Neuronal stem cell (in vitro differentiated cells): ENCODE measurements around the gene PADI3.

Experiments used
- DNase-seq: peaks from one replicate; pipeline ENCODE4 v3.0.0-alpha.2; 2013; ENCODE audit warnings: low spot score
- H2AFZ ChIP-seq: one replicate; pipeline ENCODE4 v1.6.1; 2013; ENCODE audit warnings: mild to moderate bottlenecking, low read length, inconsistent platforms
- H2AK5ac ChIP-seq: 2 replicates; pipeline ENCODE4 v1.6.1; 2013; ENCODE audit warnings: low read depth, mild to moderate bottlenecking, inconsistent platforms, low read length, moderate library complexity, mixed read lengths
- H2BK120ac ChIP-seq: 2 replicates; pipeline ENCODE4 v1.6.1; 2013; ENCODE audit warnings: low read depth, mild to moderate bottlenecking, inconsistent platforms, low read length, moderate library complexity, mixed read lengths
- H2BK12ac ChIP-seq: one replicate; pipeline ENCODE4 v1.6.1; 2013; ENCODE audit warnings: low read length, inconsistent platforms
- H2BK15ac ChIP-seq: 2 replicates; pipeline ENCODE4 v1.6.1; 2013; ENCODE audit warnings: mild to moderate bottlenecking, low read length, inconsistent platforms, mixed read lengths
- H2BK5ac ChIP-seq: one replicate; pipeline ENCODE4 v1.6.1; 2013; ENCODE audit warnings: inconsistent platforms, mild to moderate bottlenecking, low read length, moderate library complexity
- H3K14ac ChIP-seq: one replicate; pipeline ENCODE4 v1.6.1; 2013; ENCODE audit warnings: low read length, inconsistent platforms
- H3K18ac ChIP-seq: 2 replicates; pipeline ENCODE4 v1.6.1; 2013; ENCODE audit warnings: low read length, inconsistent platforms
- H3K23ac ChIP-seq: 2 replicates; pipeline ENCODE4 v1.6.1; 2013; ENCODE audit warnings: low read depth, mild to moderate bottlenecking, mixed read lengths, low read length, inconsistent platforms; ENCODE audit not compliant: poor library complexity
- H3K27ac ChIP-seq: replicated peaks from 3 replicates; pipeline ENCODE4 v1.5.1; 2013; ENCODE audit warnings: low read length, inconsistent platforms
- H3K27me3 ChIP-seq, 3 experiments: 2 replicates each; pipeline ENCODE4 v1.6.1; 2013; ENCODE audit warnings: low read length in 3 of 3, mild to moderate bottlenecking in 2 of 3, inconsistent platforms in 1 of 3, low read depth in 1 of 3, mixed read lengths in 1 of 3, moderate library complexity in 1 of 3; ENCODE audit not compliant: control insufficient read depth in 3 of 3, insufficient read depth in 3 of 3
- H3K36me3 ChIP-seq, 2 donors: replicated peaks in 1 of 2; 2 replicates each; pipeline ENCODE4 v1.6.1; 2013; ENCODE audit warnings: low read length in 2 of 2; ENCODE audit not compliant: control insufficient read depth in 2 of 2, insufficient read depth in 2 of 2
- H3K4ac ChIP-seq: 2 replicates; pipeline ENCODE4 v1.6.1; 2013; ENCODE audit warnings: inconsistent platforms, mild to moderate bottlenecking, low read length, moderate library complexity
- H3K4me1 ChIP-seq, 2 donors: 1 replicate in 1 of 2; 2 replicates in 1 of 2; pipeline ENCODE4 v1.6.1; 2013; ENCODE audit warnings: low read length in 2 of 2, low read depth in 1 of 2; ENCODE audit not compliant: control insufficient read depth in 2 of 2, insufficient read depth in 1 of 2
- H3K4me2 ChIP-seq: one replicate; pipeline ENCODE4 v1.6.1; 2013; ENCODE audit warnings: mild to moderate bottlenecking, low read length, inconsistent platforms; ENCODE audit not compliant: insufficient read depth, poor library complexity, severe bottlenecking
- H3K4me3 ChIP-seq, 2 donors: 2 replicates each; pipeline ENCODE4 v1.5.1; 2013; ENCODE audit warnings: low read length in 2 of 2, mild to moderate bottlenecking in 2 of 2, inconsistent platforms in 1 of 2, moderate library complexity in 1 of 2
- H3K79me1 ChIP-seq: one replicate; pipeline ENCODE4 v1.6.1; 2013; ENCODE audit warnings: low read depth, mild to moderate bottlenecking, inconsistent platforms, low read length, moderate library complexity
- H3K9ac ChIP-seq: one replicate; pipeline ENCODE4 v1.6.1; 2013; ENCODE audit warnings: mild to moderate bottlenecking, low read depth, low read length, inconsistent platforms; ENCODE audit not compliant: poor library complexity
- H3K9me3 ChIP-seq, 2 donors: replicated peaks in 1 of 2; 2 replicates each; pipeline versions ENCODE3 to v1.6.1; 2013; ENCODE audit warnings: low read length in 2 of 2, mild to moderate bottlenecking in 2 of 2, inconsistent platforms in 1 of 2, low read depth in 1 of 2, mixed read lengths in 1 of 2, moderate library complexity in 1 of 2; ENCODE audit not compliant: control insufficient read depth in 2 of 2, insufficient read depth in 1 of 2
- H4K8ac ChIP-seq: one replicate; pipeline ENCODE4 v1.6.1; 2013; ENCODE audit warnings: low read depth, mild to moderate bottlenecking, inconsistent platforms, low read length, moderate library complexity
- H4K91ac ChIP-seq: one replicate; pipeline ENCODE4 v1.6.1; 2013; ENCODE audit warnings: low read length, low read depth, mild to moderate bottlenecking, inconsistent platforms; ENCODE audit not compliant: poor library complexity
- WGBS, 2 donors: extraction: QIAGEN DNeasy Blood & Tissue Kit; methylation state at CpG; one replicate each; pipeline ENCODE4 v1.1.7; 2013; ENCODE audit warnings: missing lambda C conversion rate in 2 of 2, mixed read lengths in 1 of 2; ENCODE audit not compliant: insufficient read length in 2 of 2, insufficient replicate concordance in 1 of 2; ENCODE audit errors: extremely low coverage in 2 of 2; 5-methylcytosine and 5-hydroxymethylcytosine counted together

PADI3 gene

DNA sequence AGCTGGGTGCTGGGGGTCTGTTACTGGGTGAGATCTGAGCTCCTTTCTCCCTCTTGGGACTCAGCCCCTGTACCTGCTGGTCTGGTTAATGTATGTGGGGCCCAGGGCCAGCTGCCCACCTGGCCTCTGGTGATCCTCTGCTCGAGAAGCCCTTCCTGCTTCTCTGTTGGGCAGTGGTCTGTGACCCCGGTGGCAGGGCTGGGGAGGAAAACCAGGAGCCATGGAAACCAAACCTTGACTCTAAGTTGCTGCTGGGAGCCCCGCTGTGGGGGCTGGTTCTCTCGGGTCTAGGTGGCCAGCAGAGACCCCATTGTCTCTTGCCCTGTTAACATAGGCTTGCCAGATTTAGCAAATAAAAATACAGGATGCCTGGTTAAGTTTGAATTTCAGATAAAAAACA is 42.7 kb upstream of the PADI3 start:
- Histone ChIP-seq H3K4me2 (no peak overlapping the region), H2BK120ac (no peak overlapping the region), H2BK12ac (no peak overlapping the region), H4K8ac (no peak overlapping the region), H3K18ac (peak overlapping the region; percentile 51), H3K4ac (no peak overlapping the region), H3K27me3 (no peaks in the 10 kb centered on the region), H3K4me3 (no peak overlapping the region), H4K91ac (no peak overlapping the region), H2BK15ac (peak overlapping the region; percentile 64), H3K14ac (no peak overlapping the region), H2BK5ac (no peak overlapping the region), H3K36me3 (no peaks in the 10 kb centered on the region), H2AK5ac (no peak overlapping the region), H3K4me1 (peaks cover 7 to 20% of the 10 kb centered on the region in 2 donors), H2AFZ (peak overlapping the region; percentile 21), H3K79me1 (no peaks in the 10 kb centered on the region), H3K27ac (no peak overlapping the region), H3K23ac (no peak overlapping the region), H3K9ac (no peak overlapping the region), H3K9me3 (no peaks in the 10 kb centered on the region)
- WGBS, 2 donors: no CpG with 5 or more reads among the region's 4 CpGs
- no peak for DNase-seq

DNA sequence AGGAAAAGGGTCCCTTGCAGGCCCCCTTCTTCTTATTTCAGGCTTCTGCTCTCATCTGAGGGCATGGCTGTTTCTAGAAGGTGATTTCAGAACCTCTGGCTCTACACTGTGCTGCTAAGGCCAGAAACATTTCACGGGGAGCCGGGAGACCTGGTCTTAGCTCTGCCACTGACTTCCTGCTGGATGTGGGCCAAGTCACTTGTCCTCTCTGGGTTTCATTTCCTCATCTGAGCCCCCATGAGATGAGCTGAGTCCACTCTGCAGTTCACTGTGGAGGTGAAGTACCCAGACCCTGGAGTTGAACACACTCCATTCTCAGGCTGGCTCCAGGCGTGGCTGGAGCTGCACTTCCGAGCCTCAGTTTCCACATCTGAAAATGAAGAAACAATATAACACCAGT is 41.9 kb upstream of the PADI3 start:
- H2BK120ac ChIP-seq: no peak overlapping the region
- no peak overlapping the region for H4K91ac ChIP-seq
- H3K4me3 ChIP-seq: no peak overlapping the region
- DNase-seq: no peak
- no peak overlapping the region for H3K4ac ChIP-seq
- H3K4me1 ChIP-seq: peaks cover 1 to 12% of the 10 kb centered on the region in 2 donors
- no peak overlapping the region for H3K18ac ChIP-seq
- no peak overlapping the region for H2BK12ac ChIP-seq
- H3K23ac ChIP-seq: no peak overlapping the region
- H3K79me1 ChIP-seq: no peaks in the 10 kb centered on the region
- H2BK15ac ChIP-seq: no peak overlapping the region
- H2BK5ac ChIP-seq: no peak overlapping the region
- H3K27ac ChIP-seq: no peak overlapping the region
- no peaks in the 10 kb centered on the region for H3K36me3 ChIP-seq
- no peak overlapping the region for H2AFZ ChIP-seq
- H3K4me2 ChIP-seq: no peak overlapping the region
- no peaks in the 10 kb centered on the region for H3K9me3 ChIP-seq
- H4K8ac ChIP-seq: no peak overlapping the region
- no peak overlapping the region for H3K14ac ChIP-seq
- no CpG with 5 or more reads among the region's 4 CpGs for WGBS, 2 donors
- H2AK5ac ChIP-seq: no peak overlapping the region
- H3K9ac ChIP-seq: no peak overlapping the region
- H3K27me3 ChIP-seq: no peaks in the 10 kb centered on the region

DNA sequence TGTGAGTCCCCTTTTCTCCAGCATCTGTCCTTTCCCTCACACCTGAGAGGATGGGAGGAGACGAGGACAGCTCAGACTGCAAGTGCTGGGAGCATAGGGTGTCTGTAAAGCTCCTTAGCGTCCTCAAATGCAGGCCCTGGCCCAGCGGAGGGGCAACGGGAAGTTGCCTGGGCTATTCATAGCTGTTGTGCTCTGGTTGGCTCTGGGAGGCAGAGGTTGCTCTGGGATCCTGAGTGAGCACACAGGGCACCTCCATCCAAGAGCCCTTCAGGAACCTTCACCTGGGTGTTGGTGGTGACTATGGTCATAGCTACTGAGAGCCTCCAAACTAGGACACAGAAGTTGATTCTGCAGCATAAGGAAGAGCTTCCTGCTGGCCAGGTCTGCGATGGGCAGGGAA is 41.4 kb upstream of the PADI3 start:
- no peak overlapping the region for H2AFZ ChIP-seq
- H4K91ac ChIP-seq: no peak overlapping the region
- DNase-seq: no peak
- no peaks in the 10 kb centered on the region for H3K79me1 ChIP-seq
- H3K27ac ChIP-seq: no peak overlapping the region
- H2BK5ac ChIP-seq: no peak overlapping the region
- H2BK12ac ChIP-seq: no peak overlapping the region
- WGBS, 2 donors: no CpG with 5 or more reads among the region's 5 CpGs
- no peak overlapping the region for H4K8ac ChIP-seq
- H3K4me1 ChIP-seq: peaks cover 3 to 17% of the 10 kb centered on the region in 2 donors
- no peaks in the 10 kb centered on the region for H3K9me3 ChIP-seq
- H3K23ac ChIP-seq: no peak overlapping the region
- no peak overlapping the region for H3K4me2 ChIP-seq
- no peak overlapping the region for H2AK5ac ChIP-seq
- no peak overlapping the region for H3K4me3 ChIP-seq
- no peaks in the 10 kb centered on the region for H3K27me3 ChIP-seq
- H3K14ac ChIP-seq: no peak overlapping the region
- no peak overlapping the region for H3K9ac ChIP-seq
- no peaks in the 10 kb centered on the region for H3K36me3 ChIP-seq
- no peak overlapping the region for H2BK120ac ChIP-seq
- no peak overlapping the region for H3K4ac ChIP-seq
- no peak overlapping the region for H2BK15ac ChIP-seq
- no peak overlapping the region for H3K18ac ChIP-seq

DNA sequence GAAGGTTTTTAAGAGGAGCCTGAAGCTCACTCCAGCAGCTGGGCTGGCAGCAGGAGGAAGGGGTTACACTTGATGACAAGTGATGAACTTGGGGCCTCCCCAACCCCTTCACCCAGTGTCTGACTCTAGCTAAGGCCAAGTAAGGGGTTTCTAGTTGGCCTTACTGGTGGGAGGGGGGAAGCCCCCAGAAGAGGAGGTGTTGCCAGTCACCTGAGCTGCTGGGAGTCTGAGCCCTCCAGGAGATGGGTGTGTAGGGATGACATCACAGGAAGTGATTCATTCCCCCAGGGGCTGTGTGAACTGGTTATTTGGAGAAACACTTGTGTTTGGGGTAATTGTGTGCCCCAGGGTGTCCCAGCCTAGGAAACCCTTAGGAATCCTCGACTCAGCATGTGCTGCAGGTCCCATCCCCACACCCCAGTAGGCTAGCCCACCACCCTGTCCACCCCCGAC is 40.9 kb upstream of the PADI3 start:
- no peak overlapping the region for H3K4me2 ChIP-seq
- DNase-seq: no peak
- H2BK12ac ChIP-seq: no peak overlapping the region
- H3K27me3 ChIP-seq: peaks cover 0 to 3% (median 0%) of the 10 kb centered on the region in 3 experiments
- no peak overlapping the region for H3K4ac ChIP-seq
- H3K18ac ChIP-seq: no peak overlapping the region
- no peak overlapping the region for H2AK5ac ChIP-seq
- H2BK5ac ChIP-seq: no peak overlapping the region
- no peak overlapping the region for H3K23ac ChIP-seq
- H3K36me3 ChIP-seq: no peaks in the 10 kb centered on the region
- no peak overlapping the region for H3K9ac ChIP-seq
- no peak overlapping the region for H2BK120ac ChIP-seq
- peaks cover 8 to 21% of the 10 kb centered on the region in 2 donors for H3K4me1 ChIP-seq
- H3K14ac ChIP-seq: no peak overlapping the region
- no peaks in the 10 kb centered on the region for H3K9me3 ChIP-seq
- H3K79me1 ChIP-seq: no peaks in the 10 kb centered on the region
- no peak overlapping the region for H4K8ac ChIP-seq
- WGBS, 2 donors: no CpG with 5 or more reads among the region's 2 CpGs
- H3K4me3 ChIP-seq: no peak overlapping the region
- H3K27ac ChIP-seq: no peak overlapping the region
- H4K91ac ChIP-seq: no peak overlapping the region
- H2BK15ac ChIP-seq: no peak overlapping the region
- H2AFZ ChIP-seq: no peak overlapping the region
